ENCODE data around the gene KIF26A. TPM values are rescaled to one million over a fixed set of nuclear protein-coding genes. Genes with fewer than 3 reads are reported as not detected.
"Not testable (repeated sequence)": the region's sequence is repeated elsewhere in the genome, so short reads cannot be mapped to it uniquely, and the experiment has no call there.

Gene KIF26A
- total RNA-seq, 1 donor from 2014 or later = 0.26 TPM

GRCh38 chr14:104221071-104221625 is 82.8 kb downstream of the KIF26A start:
- H3K36me3 Mint-ChIP-seq (ENCODE audit: low read depth) = no peaks in the 10 kb centered on the region
- no peak for DNase-seq
- intact Hi-C loops (cut with micrococcal nuclease) = no loop called here
- H3K4me3 Mint-ChIP-seq = no peak overlapping the region
- no peaks in the 10 kb centered on the region for H3K27me3 Mint-ChIP-seq
- no peaks in the 10 kb centered on the region for H3K9me3 Mint-ChIP-seq
- H3K27ac Mint-ChIP-seq = no peak overlapping the region
- H3K4me1 Mint-ChIP-seq = no peaks in the 10 kb centered on the region

- DNase-seq = no peak
- no peak overlapping the region for H3K4me3 Mint-ChIP-seq
- H3K4me1 Mint-ChIP-seq = no peaks in the 10 kb centered on the region
- no peak overlapping the region for H3K27ac Mint-ChIP-seq
- H3K27me3 Mint-ChIP-seq = no peaks in the 10 kb centered on the region
- no peaks in the 10 kb centered on the region for H3K36me3 Mint-ChIP-seq (ENCODE audit: low read depth)
- H3K9me3 Mint-ChIP-seq = no peaks in the 10 kb centered on the region
- intact Hi-C loops (cut with micrococcal nuclease) = no loop called here
Observed at GRCh38 chr14:104221636-104222369, 83.4 kb downstream of the KIF26A start.

GRCh38 chr14:104222396-104223036 is 84.1 kb downstream of the KIF26A start:
- DNase-seq = no peak
- Mint-ChIP-seq H3K27ac (no peak overlapping the region), H3K4me3 (no peak overlapping the region), H3K9me3 (no peaks in the 10 kb centered on the region), H3K36me3 (ENCODE audit: low read depth) (no peaks in the 10 kb centered on the region), H3K4me1 (no peaks in the 10 kb centered on the region), H3K27me3 (no peaks in the 10 kb centered on the region)
- intact Hi-C loops (cut with micrococcal nuclease) = no loop called here

GRCh38 chr14:104223101-104224041 is 85.0 kb downstream of the KIF26A start:
- peaks cover 6% of the 10 kb centered on the region for H3K4me1 Mint-ChIP-seq
- no peak overlapping the region for H3K27ac Mint-ChIP-seq
- H3K27me3 Mint-ChIP-seq = no peaks in the 10 kb centered on the region
- H3K36me3 Mint-ChIP-seq (ENCODE audit: low read depth) = peaks cover 5% of the 10 kb centered on the region
- H3K4me3 Mint-ChIP-seq = no peak overlapping the region
- DNase-seq = no peak
- H3K9me3 Mint-ChIP-seq = peaks cover 4% of the 10 kb centered on the region
- intact Hi-C loops (cut with micrococcal nuclease) = no loop called here

GRCh38 chr14:104224131-104224505 is 85.7 kb downstream of the KIF26A start:
- no peaks in the 10 kb centered on the region for H3K27me3 Mint-ChIP-seq

GRCh38 chr14:104224506-104225277 is 86.3 kb downstream of the KIF26A start:
- DNase-seq = peak; percentile 60
- peaks cover 6% of the 10 kb centered on the region for H3K4me1 Mint-ChIP-seq
- H3K27me3 Mint-ChIP-seq = no peaks in the 10 kb centered on the region
- peaks cover 4% of the 10 kb centered on the region for H3K9me3 Mint-ChIP-seq
- H3K36me3 Mint-ChIP-seq (ENCODE audit: low read depth) = peaks cover 5% of the 10 kb centered on the region
- H3K4me3 Mint-ChIP-seq = no peak overlapping the region
- no peak overlapping the region for H3K27ac Mint-ChIP-seq
- intact Hi-C loops (cut with micrococcal nuclease) = no loop called here

More at GRCh38 chr14:104224131-104224505, 85.7 kb downstream of the KIF26A start:
- Mint-ChIP-seq H3K4me1 (peaks cover 6% of the 10 kb centered on the region), H3K9me3 (peaks cover 4% of the 10 kb centered on the region), H3K4me3 (no peak overlapping the region), H3K36me3 (ENCODE audit: low read depth) (peaks cover 5% of the 10 kb centered on the region), H3K27ac (no peak overlapping the region)
- DNase-seq = no peak
- intact Hi-C loops (cut with micrococcal nuclease) = no loop called here

- H3K4me1 Mint-ChIP-seq; H3K27me3 Mint-ChIP-seq; H3K9me3 Mint-ChIP-seq; H3K4me3 Mint-ChIP-seq; DNase-seq; intact Hi-C loops (cut with micrococcal nuclease); H3K27ac Mint-ChIP-seq; H3K36me3 Mint-ChIP-seq (ENCODE audit: low read depth): not testable (repeated sequence)
Observed at GRCh38 chr14:104225278-104226190, 87.1 kb downstream of the KIF26A start.

GRCh38 chr14:104226421-104227383 is 88.3 kb downstream of the KIF26A start:
- Mint-ChIP-seq H3K27ac (no peak overlapping the region), H3K4me3 (no peak overlapping the region), H3K9me3 (peaks cover 4% of the 10 kb centered on the region), H3K4me1 (peaks cover 6% of the 10 kb centered on the region), H3K27me3 (no peaks in the 10 kb centered on the region), H3K36me3 (ENCODE audit: low read depth) (peaks cover 5% of the 10 kb centered on the region)
- DNase-seq = no peak
- intact Hi-C loops (cut with micrococcal nuclease) = no loop called here

- H3K4me1 Mint-ChIP-seq = peaks cover 6% of the 10 kb centered on the region
- H3K36me3 Mint-ChIP-seq (ENCODE audit: low read depth) = peaks cover 5% of the 10 kb centered on the region
- no peaks in the 10 kb centered on the region for H3K27me3 Mint-ChIP-seq
- intact Hi-C loops (cut with micrococcal nuclease) = no loop called here
- peaks cover 4% of the 10 kb centered on the region for H3K9me3 Mint-ChIP-seq
- H3K27ac Mint-ChIP-seq = peak overlapping the region; percentile 35
- peak; percentile 65 for DNase-seq
- H3K4me3 Mint-ChIP-seq = no peak overlapping the region
Observed at GRCh38 chr14:104227806-104228205, 89.4 kb downstream of the KIF26A start.

GRCh38 chr14:104228221-104228620 is 89.8 kb downstream of the KIF26A start:
- Mint-ChIP-seq H3K27me3 (no peaks in the 10 kb centered on the region), H3K4me3 (no peak overlapping the region), H3K4me1 (peaks cover 6% of the 10 kb centered on the region), H3K36me3 (ENCODE audit: low read depth) (peaks cover 5% of the 10 kb centered on the region), H3K9me3 (peaks cover 4% of the 10 kb centered on the region), H3K27ac (peak overlapping the region; percentile 35)
- DNase-seq = no peak
- intact Hi-C loops (cut with micrococcal nuclease) = no loop called here

- Mint-ChIP-seq H3K27me3 (no peaks in the 10 kb centered on the region), H3K27ac (no peak overlapping the region), H3K36me3 (ENCODE audit: low read depth) (peaks cover 5% of the 10 kb centered on the region), H3K9me3 (peaks cover 8% of the 10 kb centered on the region), H3K4me3 (no peak overlapping the region), H3K4me1 (peaks cover 6% of the 10 kb centered on the region)
- intact Hi-C loops (cut with micrococcal nuclease) = no loop called here
- no peak for DNase-seq
Observed at GRCh38 chr14:104228716-104229533, 90.5 kb downstream of the KIF26A start.

Data from activated CD4-positive, alpha-beta T cell treated with anti-CD3 and anti-CD28 coated beads, Interleukin-2, amount 10 ng/mL, durations not matched to agents 24 days and 14 days (primary cell).